Upper lobe of right lung (tissue), 1 donor: ENCODE measurements around the gene SLC25A21. TPM values are rescaled to one million over a fixed set of nuclear protein-coding genes. Genes with fewer than 3 reads are reported as not detected.

Experiments
- ATAC-seq: fragments of 200-7000 bp; cut with Tn5 transposase; one replicate; pipeline ENCODE4 v1.9.1; 2020; ENCODE audit warnings: mild to moderate bottlenecking, moderate library complexity
- DNase-seq: peaks from one replicate; pipeline ENCODE4 v3.0.0-alpha.2; 2020
- H3K27ac ChIP-seq: fragments of 200-600 bp; one replicate; pipeline ENCODE4 v1.8.0; 2022
- H3K27me3 ChIP-seq: fragments of 200-600 bp; one replicate; pipeline ENCODE4 v1.8.0; 2022; ENCODE audit warnings: mild to moderate bottlenecking
- H3K36me3 ChIP-seq: fragments of 200-600 bp; one replicate; pipeline ENCODE4 v1.8.0; 2022
- H3K4me1 ChIP-seq: fragments of 200-600 bp; one replicate; pipeline ENCODE4 v1.8.0; 2022
- H3K4me3 ChIP-seq: fragments of 200-600 bp; one replicate; pipeline ENCODE4 v1.8.0; 2022; ENCODE audit warnings: mild to moderate bottlenecking
- H3K9me3 ChIP-seq: fragments of 200-600 bp; one replicate; pipeline ENCODE4 v1.8.0; 2022
- CTCF ChIP-seq: fragments of 200-600 bp; IDR thresholded peaks from one replicate; pipeline ENCODE4 v1.8.0; 2022; ENCODE audit warnings: antibody characterized with exemption
- intact Hi-C: fragments of 100-400 bp; cut with DNase I; formaldehyde crosslinking; loops from one replicate; pipeline ENCODE4 v1.11.0; 2022
- total RNA-seq: library from RNA; stranded (reverse); fragmentation: NEBNext Ultra II Directional; extraction: Animal tissue kit (Norgen Biotek cat#: 25700); gene quantifications from one replicate; pipeline ENCODE4 v1.2.1, GENCODE V29; 2021
- donor health status: DM: no; HTN: yes; CAD: no; lungs with severe emphysema.

The SLC25A21 gene
- total RNA-seq, 1 donor from 2014 or later: 0.35 TPM

DNA sequence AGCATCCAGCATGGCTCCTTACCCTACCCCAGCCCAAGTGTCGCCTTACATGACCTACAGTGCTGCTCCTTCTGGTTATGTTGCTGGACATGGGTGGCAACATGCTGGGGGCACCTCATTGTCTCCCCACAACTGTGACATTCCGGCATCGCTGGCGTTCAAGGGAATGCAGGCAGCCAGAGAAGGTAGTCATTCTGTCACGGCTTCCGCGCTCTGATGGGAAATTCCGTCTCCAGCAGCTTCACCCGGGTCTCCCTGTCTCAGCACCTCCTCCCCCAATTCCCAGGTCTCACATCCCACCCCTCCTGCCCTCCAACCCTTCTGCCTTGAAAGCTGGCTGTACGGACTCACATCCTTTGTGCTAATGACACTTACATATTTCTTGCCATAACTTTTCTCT lies 496.2 kb downstream of the SLC25A21 start:
- Histone ChIP-seq H3K27ac (no peak overlapping the region), H3K36me3 (no peaks in the 10 kb centered on the region), H3K27me3 (peaks cover 28% of the 10 kb centered on the region), H3K4me3 (no peak overlapping the region), H3K4me1 (no peaks in the 10 kb centered on the region), H3K9me3 (no peaks in the 10 kb centered on the region)
- ATAC-seq (no peak), DNase-seq (no peak)
- no peak for TF ChIP-seq CTCF
- intact Hi-C loops: no loop called here

- Histone ChIP-seq H3K27me3 (peaks cover 34% of the 10 kb centered on the region), H3K36me3 (no peaks in the 10 kb centered on the region), H3K9me3 (no peaks in the 10 kb centered on the region), H3K4me1 (no peaks in the 10 kb centered on the region), H3K27ac (no peak overlapping the region), H3K4me3 (no peak overlapping the region)
- TF ChIP-seq CTCF: no peak
- ATAC-seq: no peak
- DNase-seq: no peak
- intact Hi-C loops: no loop called here
Observed at GRCh38 chr14:36675581-36675980, 496.8 kb downstream of the SLC25A21 start.

DNA sequence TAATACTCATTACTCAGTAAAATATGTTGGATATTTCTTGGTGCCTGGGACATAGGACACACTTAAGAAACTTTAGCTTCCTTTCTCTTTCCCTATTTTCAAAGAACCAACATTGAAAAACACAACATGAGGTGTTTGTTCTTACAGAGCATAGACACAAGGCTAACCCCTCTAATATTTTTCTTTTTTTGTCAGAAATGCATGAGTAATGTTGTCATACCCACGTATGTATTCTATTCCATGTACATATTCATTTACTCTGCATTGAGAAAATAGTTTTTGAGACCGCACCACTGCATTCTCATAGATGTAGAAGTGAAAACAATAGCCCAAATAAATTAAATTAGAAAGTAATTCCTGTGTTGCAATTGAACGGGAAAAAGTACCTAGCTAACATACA lies 497.7 kb downstream of the SLC25A21 start:
- Histone ChIP-seq H3K27ac (no peak overlapping the region), H3K4me3 (no peak overlapping the region), H3K27me3 (peaks cover 41% of the 10 kb centered on the region), H3K9me3 (no peaks in the 10 kb centered on the region), H3K36me3 (no peaks in the 10 kb centered on the region), H3K4me1 (no peaks in the 10 kb centered on the region)
- intact Hi-C loops: no loop called here
- no peak for TF ChIP-seq CTCF
- no peak for DNase-seq
- ATAC-seq: no peak

- H3K36me3 ChIP-seq: no peaks in the 10 kb centered on the region
- no peaks in the 10 kb centered on the region for H3K9me3 ChIP-seq
- ATAC-seq (no peak), DNase-seq (no peak)
- H3K4me3 ChIP-seq: no peak overlapping the region
- H3K27ac ChIP-seq: no peak overlapping the region
- intact Hi-C loops: no loop called here
- TF ChIP-seq CTCF: no peak
- H3K4me1 ChIP-seq: no peaks in the 10 kb centered on the region
- peaks cover 64% of the 10 kb centered on the region for H3K27me3 ChIP-seq
Observed at GRCh38 chr14:36672095-36672494, 500.3 kb downstream of the SLC25A21 start.

GRCh38 chr14:36671149-36671548 lies 501.3 kb downstream of the SLC25A21 start:
- DNase-seq: no peak
- H3K27me3 ChIP-seq: peaks cover 71% of the 10 kb centered on the region
- H3K36me3 ChIP-seq: no peaks in the 10 kb centered on the region
- intact Hi-C loops: no loop called here
- TF ChIP-seq CTCF: no peak
- ATAC-seq: no peak
- no peaks in the 10 kb centered on the region for H3K4me1 ChIP-seq
- no peak overlapping the region for H3K4me3 ChIP-seq
- no peaks in the 10 kb centered on the region for H3K9me3 ChIP-seq
- H3K27ac ChIP-seq: no peak overlapping the region

- H3K27me3 ChIP-seq: peaks cover 93% of the 10 kb centered on the region
- no peak overlapping the region for H3K4me3 ChIP-seq
- H3K9me3 ChIP-seq: no peaks in the 10 kb centered on the region
- peaks cover 17% of the 10 kb centered on the region for H3K4me1 ChIP-seq
- DNase-seq (no peak), ATAC-seq (no peak)
- no peaks in the 10 kb centered on the region for H3K36me3 ChIP-seq
- intact Hi-C loops: no loop called here
- no peak for TF ChIP-seq CTCF
- H3K27ac ChIP-seq: no peak overlapping the region
Observed at GRCh38 chr14:36667679-36668078, 504.7 kb downstream of the SLC25A21 start.
